ENCODE data around the gene CSMD2.

Gene CSMD2

DNA sequence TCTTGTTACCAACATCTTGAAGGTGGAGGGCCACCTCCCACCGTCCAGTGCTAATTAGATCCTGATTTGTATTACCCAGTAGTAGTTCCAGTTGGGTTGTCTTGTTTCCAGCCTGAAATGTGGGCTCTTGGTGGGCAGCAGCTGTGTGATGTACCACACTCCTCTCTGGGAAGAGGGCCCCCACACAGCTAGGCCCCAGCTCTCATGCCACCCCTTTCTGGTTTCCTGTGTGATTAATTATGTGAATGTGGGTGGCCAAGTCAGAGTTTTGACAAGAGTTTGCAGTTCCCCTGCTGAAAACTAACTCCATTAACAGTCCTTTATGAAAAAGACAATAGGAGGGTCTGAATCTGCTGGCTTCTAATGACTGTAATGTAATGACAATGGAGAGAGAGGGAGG is 297.3 kb downstream of the CSMD2 start (continued):
- no peak for TF ChIP-seq ESRRG (CRISPR knock-in tag; IDR thresholded peaks at IDR 0.05)

GRCh38 chr1:33866281-33866680 is 298.7 kb downstream of the CSMD2 start:
- no peak for ATAC-seq
- TF ChIP-seq ZNF565 (CRISPR knock-in tag; conservative IDR thresholded peaks at IDR 0.05; ENCODE audit: low read depth) (no peak), TSHZ2 (CRISPR knock-in tag; IDR thresholded peaks at IDR 0.05) (no peak), TOX (CRISPR knock-in tag; IDR thresholded peaks at IDR 0.05; ENCODE audit: borderline replicate concordance) (no peak), SNAI2 (CRISPR knock-in tag; IDR thresholded peaks at IDR 0.05) (no peak), ZNF8 (CRISPR knock-in tag; IDR thresholded peaks at IDR 0.05) (no peak), ARNTL (CRISPR knock-in tag; IDR thresholded peaks at IDR 0.05; ENCODE audit: borderline replicate concordance, low read depth) (no peak), ZFP30 (CRISPR knock-in tag; IDR thresholded peaks at IDR 0.05) (no peak), ZFP3 (CRISPR knock-in tag; IDR thresholded peaks at IDR 0.05) (no peak), POU6F1 (CRISPR knock-in tag; IDR thresholded peaks at IDR 0.05; ENCODE audit: borderline replicate concordance, low read depth) (no peak), ZC3H10 (CRISPR knock-in tag; IDR thresholded peaks at IDR 0.05) (no peak), RARB (CRISPR knock-in tag; IDR thresholded peaks at IDR 0.05) (no peak), BACH2 (CRISPR knock-in tag; IDR thresholded peaks at IDR 0.05; ENCODE audit: borderline replicate concordance) (no peak), ISL1 (CRISPR knock-in tag; IDR thresholded peaks at IDR 0.05) (no peak), PATZ1 (CRISPR knock-in tag; IDR thresholded peaks at IDR 0.05; ENCODE audit: borderline replicate concordance) (no peak), CSDC2 (CRISPR knock-in tag; IDR thresholded peaks at IDR 0.05) (no peak), ZNF70 (CRISPR knock-in tag; IDR thresholded peaks at IDR 0.05) (no peak), CSRNP3 (CRISPR knock-in tag; IDR thresholded peaks at IDR 0.05) (no peak), GLIS3 (CRISPR knock-in tag; IDR thresholded peaks at IDR 0.05) (no peak), PPARA (CRISPR knock-in tag; IDR thresholded peaks at IDR 0.05; ENCODE audit: borderline replicate concordance) (no peak)

- ATAC-seq, result no peak
- TF ChIP-seq TSHZ2 (CRISPR knock-in tag; IDR thresholded peaks at IDR 0.05) (no peak), ZNF565 (CRISPR knock-in tag; conservative IDR thresholded peaks at IDR 0.05; ENCODE audit: low read depth) (no peak), ZNF8 (CRISPR knock-in tag; IDR thresholded peaks at IDR 0.05) (no peak), TOX (CRISPR knock-in tag; IDR thresholded peaks at IDR 0.05; ENCODE audit: borderline replicate concordance) (no peak), ZFP3 (CRISPR knock-in tag; IDR thresholded peaks at IDR 0.05) (no peak), PPARA (CRISPR knock-in tag; IDR thresholded peaks at IDR 0.05; ENCODE audit: borderline replicate concordance) (no peak), TCF4 (CRISPR knock-in tag; IDR thresholded peaks at IDR 0.05; ENCODE audit: borderline replicate concordance) (no peak), OSR1 (CRISPR knock-in tag; IDR thresholded peaks at IDR 0.05) (no peak), BACH2 (CRISPR knock-in tag; IDR thresholded peaks at IDR 0.05; ENCODE audit: borderline replicate concordance) (no peak), GLIS3 (CRISPR knock-in tag; IDR thresholded peaks at IDR 0.05) (no peak), ZC3H10 (CRISPR knock-in tag; IDR thresholded peaks at IDR 0.05) (no peak), ISL1 (CRISPR knock-in tag; IDR thresholded peaks at IDR 0.05) (no peak), SNAI2 (CRISPR knock-in tag; IDR thresholded peaks at IDR 0.05) (no peak)
- TF ChIP-seq, protein P1, sequence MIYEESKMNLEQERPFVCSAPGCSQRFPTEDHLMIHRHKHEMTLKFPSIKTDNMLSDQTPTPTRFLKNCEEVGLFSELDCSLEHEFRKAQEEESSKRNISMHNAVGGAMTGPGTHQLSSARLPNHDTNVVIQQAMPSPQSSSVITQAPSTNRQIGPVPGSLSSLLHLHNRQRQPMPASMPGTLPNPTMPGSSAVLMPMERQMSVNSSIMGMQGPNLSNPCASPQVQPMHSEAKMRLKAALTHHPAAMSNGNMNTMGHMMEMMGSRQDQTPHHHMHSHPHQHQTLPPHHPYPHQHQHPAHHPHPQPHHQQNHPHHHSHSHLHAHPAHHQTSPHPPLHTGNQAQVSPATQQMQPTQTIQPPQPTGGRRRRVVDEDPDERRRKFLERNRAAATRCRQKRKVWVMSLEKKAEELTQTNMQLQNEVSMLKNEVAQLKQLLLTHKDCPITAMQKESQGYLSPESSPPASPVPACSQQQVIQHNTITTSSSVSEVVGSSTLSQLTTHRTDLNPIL (CRISPR knock-in tag; IDR thresholded peaks at IDR 0.05; ENCODE audit: low read depth), result no peak
Measured at GRCh38 chr1:33864460-33865389, 300.3 kb downstream of the CSMD2 start.

All from SK-N-SH treated with all-trans-retinoic acid at 6 μM for 48 hours (cell line).